Tibial nerve (tissue), 4 donors: ENCODE data around the gene VPS41.

Experiments used
- CTCF ChIP-seq, 5 experiments: fragments of 200-600 bp in 3 of 5; fragments of 450-650 bp in 2 of 5; sonication (generic) in 3 of 5; IDR thresholded peaks; one replicate each; pipeline ENCODE4 v1.5.1; 2016 to 2019; ENCODE audit warnings: antibody characterized with exemption in 5 of 5, mild to moderate bottlenecking in 3 of 5, moderate library complexity in 2 of 5
- EP300 ChIP-seq, 2 donors: sonication (generic); formaldehyde crosslinking; IDR thresholded peaks; one replicate each; pipeline ENCODE4 v1.6.1; 2017; ENCODE audit warnings: antibody characterized with exemption in 2 of 2, mild to moderate bottlenecking in 1 of 2
- POLR2A ChIP-seq, 2 donors: fragments of 450-650 bp; IDR thresholded peaks; one replicate each; pipeline ENCODE4 v1.6.1; 2017; ENCODE audit warnings: antibody characterized with exemption in 2 of 2, mild to moderate bottlenecking in 2 of 2, moderate library complexity in 2 of 2

- TF ChIP-seq CTCF (IDR thresholded peaks at IDR 0.05), result no peak
- TF ChIP-seq POLR2A (IDR thresholded peaks at IDR 0.05), result no peak
- no peak for TF ChIP-seq EP300 (IDR thresholded peaks at IDR 0.05)
These were observed 45.0 kb upstream of the VPS41 start for GRCh38 chr7:38953971-38954370.
